COR-L47 (cell line): ENCODE results near the gene PEX7.
"Not testable (repeated sequence)": the region's sequence is repeated elsewhere in the genome, so short reads cannot be mapped to it uniquely, and the experiment has no call there.

Experiments used
- DNase-seq: peaks from one replicate; lab custom pipeline; 2025; lab: John Stamatoyannopoulos, UW

The PEX7 gene

GRCh38 chr6:136895901-136896300 lies 73.5 kb downstream of the PEX7 start:
- no peak for DNase-seq

GRCh38 chr6:136897071-136897470 lies 74.7 kb downstream of the PEX7 start:
- no peak for DNase-seq

- no peak for DNase-seq
Measured at GRCh38 chr6:136901212-136901784, 78.9 kb downstream of the PEX7 start.

- not testable (repeated sequence) for DNase-seq
Measured at GRCh38 chr6:136904477-136904876, 82.1 kb downstream of the PEX7 start.

DNA sequence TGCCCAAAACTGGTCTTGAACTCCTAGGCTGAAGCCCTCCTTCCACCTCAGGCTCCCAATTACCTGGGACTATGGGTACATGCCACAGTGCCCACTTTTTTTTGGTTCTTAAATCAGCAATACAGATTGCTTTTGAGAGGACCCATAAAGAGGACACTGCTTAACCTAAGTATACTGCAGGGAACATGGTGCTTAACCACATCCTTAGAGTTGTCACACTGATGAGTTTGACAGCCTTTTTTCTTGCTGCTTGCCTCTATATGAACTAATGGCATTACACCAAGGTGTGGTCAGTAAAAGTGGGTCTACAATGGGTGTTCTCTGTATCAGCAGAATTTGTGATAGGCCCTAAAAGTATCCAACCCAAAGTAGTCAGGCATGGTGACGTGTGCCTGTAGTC lies 92.6 kb downstream of the PEX7 start:
- DNase-seq: no peak

DNA sequence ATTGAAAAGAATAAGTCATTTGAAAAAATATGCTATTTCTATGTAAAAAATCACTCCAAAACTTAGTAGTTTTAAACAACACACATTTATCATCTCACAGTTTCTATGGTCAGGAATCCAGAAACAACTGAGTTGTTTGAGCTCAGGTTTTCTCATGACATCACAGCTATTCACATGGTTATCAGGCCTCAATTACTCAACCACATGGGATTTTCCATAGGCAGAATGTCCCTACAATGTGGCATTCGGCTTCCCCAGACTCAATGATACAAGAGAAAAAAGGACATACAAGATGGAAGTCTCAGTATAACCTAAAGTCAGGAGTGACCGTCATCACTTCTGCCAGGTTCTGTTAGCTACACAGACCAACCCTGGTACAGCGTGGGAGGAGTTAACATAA lies 96.3 kb downstream of the PEX7 start:
- no peak for DNase-seq

DNA sequence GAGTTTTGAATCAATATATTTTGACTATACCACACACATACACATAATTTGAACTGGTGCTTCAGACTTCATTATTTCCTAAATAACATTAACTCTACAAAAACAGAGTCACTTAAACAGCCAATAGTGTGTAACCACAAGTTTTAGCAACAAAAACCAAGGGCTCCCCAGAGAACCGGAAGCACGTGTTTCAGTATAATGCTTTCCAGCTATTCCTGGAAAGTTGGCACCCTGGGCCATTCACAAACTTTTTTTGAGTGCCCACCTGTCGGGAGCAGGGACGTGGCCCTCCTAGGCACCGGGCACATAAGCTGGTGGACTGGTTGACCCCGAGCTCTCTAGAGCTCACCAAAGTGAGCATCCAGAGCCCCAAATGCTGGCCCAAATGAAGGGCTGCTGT lies 97.8 kb downstream of the PEX7 start:
- no peak for DNase-seq

GRCh38 chr6:136920671-136921380 lies 98.4 kb downstream of the PEX7 start:
- DNase-seq: no peak

DNA sequence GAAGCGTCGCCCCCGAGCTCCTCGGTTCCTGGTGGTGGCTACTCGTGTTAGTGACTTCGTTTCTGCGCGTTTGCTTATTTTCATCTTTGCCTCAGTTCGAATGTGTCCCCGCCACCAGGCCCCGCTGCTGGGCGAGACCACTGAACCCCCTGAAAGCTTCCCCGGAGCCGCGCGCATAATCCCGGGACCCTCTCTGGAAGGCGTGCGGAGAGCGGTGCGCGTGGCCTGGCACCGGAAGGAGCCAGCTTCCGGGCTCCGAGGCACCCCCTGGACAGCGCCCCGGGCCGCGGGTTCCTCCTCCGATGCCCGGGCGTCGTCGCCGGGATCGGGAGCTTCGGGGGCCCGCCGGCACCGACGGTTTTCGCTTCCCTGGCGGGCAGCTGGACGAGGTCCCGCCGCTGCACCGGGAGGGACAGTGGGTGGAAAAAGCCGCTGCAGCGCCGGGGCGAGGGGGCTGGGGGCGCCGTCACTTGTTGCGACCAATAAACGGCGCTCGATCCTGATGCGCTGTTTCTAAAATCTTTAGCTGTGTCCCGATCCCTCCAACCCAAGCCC lies 99.1 kb downstream of the PEX7 start:
- DNase-seq: peak; percentile 26

- no peak for DNase-seq
Measured at GRCh38 chr6:136921936-136922684, 99.7 kb downstream of the PEX7 start, which contains the start of gene SLC35D3. TSS of gene SLC35D3 (plus strand) at chr6:136922301. CDS start at chr6:136922429, 128 bp downstream.

DNA sequence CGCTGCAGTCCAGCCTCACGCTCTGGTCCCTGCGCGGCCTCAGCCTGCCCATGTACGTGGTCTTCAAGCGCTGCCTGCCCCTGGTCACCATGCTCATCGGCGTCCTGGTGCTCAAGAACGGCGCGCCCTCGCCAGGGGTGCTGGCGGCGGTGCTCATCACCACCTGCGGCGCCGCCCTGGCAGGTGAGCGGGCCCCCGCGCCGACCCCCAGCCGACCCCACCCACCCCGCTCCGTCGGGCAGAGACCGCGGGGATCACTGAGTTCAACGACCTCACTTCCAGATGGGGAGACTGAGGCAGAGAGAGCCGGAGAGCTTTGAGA lies 100.3 kb downstream of the PEX7 start:
- no peak for DNase-seq

- no peak for DNase-seq
Measured at GRCh38 chr6:136923116-136923953, 100.9 kb downstream of the PEX7 start.

DNA sequence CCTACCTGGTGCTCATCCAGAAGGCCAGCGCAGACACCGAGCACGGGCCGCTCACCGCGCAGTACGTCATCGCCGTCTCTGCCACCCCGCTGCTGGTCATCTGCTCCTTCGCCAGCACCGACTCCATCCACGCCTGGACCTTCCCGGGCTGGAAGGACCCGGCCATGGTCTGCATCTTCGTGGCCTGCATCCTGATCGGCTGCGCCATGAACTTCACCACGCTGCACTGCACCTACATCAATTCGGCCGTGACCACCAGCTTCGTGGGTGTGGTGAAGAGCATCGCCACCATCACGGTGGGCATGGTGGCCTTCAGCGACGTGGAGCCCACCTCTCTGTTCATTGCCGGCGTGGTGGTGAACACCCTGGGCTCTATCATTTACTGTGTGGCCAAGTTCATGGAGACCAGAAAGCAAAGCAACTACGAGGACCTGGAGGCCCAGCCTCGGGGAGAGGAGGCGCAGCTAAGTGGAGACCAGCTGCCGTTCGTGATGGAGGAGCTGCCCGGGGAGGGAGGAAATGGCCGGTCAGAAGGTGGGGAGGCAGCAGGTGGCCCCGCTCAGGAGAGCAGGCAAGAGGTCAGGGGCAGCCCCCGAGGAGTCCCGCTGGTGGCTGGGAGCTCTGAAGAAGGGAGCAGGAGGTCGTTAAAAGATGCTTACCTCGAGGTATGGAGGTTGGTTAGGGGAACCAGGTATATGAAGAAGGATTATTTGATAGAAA lies 101.7 kb downstream of the PEX7 start:
- no peak for DNase-seq

- DNase-seq: no peak
Measured at GRCh38 chr6:136926383-136926782, 104.0 kb downstream of the PEX7 start.

DNA sequence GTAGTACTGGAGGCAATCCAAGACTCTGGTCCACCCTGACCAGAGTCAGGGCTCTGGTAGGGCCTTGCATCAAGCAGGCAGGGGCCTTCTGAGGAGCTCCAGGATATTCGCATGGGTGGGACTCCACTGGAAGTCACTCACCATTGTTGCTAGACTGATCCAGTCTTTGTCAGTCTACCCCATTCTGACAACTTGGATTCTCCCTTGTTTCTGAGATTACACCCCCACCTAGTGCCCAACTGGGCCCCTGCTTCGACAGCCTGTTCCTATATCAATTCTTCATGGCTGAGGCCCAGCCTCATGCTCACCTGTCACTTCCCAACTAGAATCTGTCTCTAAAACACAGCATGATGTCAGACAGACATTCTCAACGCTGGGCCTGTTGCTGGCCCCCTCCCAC lies 104.9 kb downstream of the PEX7 start:
- DNase-seq: no peak

DNA sequence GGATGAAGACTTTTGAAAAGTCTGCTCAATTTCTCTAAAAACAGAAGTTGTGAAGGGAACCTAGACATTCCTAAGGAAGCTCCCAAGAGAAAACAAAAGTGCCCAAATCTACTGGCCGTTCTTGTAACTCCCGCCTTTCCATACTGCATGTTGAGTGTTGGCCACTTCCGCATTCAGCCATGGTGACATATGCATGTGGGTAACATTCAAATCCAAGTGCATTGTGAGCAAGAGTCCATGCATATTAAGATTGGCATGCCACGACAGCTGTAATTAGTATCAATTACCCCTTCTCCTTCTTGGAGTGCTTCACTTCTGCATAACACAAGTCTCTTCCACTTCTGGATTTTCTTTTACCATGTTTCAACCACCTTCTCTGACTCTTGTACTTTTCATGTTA lies 108.1 kb downstream of the PEX7 start:
- DNase-seq: no peak

GRCh38 chr6:136932599-136932998 lies 110.2 kb downstream of the PEX7 start:
- no peak for DNase-seq

DNA sequence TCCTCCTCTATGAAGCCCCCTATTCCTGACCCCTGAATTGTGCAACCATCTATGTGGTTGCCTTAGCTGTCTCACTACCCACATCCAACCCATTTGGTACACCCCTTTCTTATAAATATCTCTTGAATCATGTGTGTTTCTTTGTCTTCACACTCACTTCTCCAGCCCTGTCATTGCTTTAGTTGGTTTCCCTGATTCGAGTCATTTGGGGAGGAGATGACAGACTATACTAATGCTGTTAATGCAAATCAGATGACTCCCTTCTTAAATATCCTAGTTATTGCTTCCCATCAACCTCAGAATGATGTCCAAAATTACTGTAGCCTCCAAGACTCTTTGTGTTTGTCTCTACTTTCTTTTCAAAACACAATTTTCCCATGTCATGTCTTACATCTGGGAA lies 122.7 kb downstream of the PEX7 start:
- no peak for DNase-seq

GRCh38 chr6:136945711-136946121 lies 123.3 kb downstream of the PEX7 start:
- no peak for DNase-seq

GRCh38 chr6:136947037-136947436 lies 124.6 kb downstream of the PEX7 start:
- no peak for DNase-seq

GRCh38 chr6:136949957-136950356 lies 127.6 kb downstream of the PEX7 start:
- DNase-seq: not testable (repeated sequence)
